ENCODE results near the gene CST7.
"Not testable (repeated sequence)": the region's sequence is repeated elsewhere in the genome, so short reads cannot be mapped to it uniquely, and the experiment has no call there.

Gene CST7

DNA sequence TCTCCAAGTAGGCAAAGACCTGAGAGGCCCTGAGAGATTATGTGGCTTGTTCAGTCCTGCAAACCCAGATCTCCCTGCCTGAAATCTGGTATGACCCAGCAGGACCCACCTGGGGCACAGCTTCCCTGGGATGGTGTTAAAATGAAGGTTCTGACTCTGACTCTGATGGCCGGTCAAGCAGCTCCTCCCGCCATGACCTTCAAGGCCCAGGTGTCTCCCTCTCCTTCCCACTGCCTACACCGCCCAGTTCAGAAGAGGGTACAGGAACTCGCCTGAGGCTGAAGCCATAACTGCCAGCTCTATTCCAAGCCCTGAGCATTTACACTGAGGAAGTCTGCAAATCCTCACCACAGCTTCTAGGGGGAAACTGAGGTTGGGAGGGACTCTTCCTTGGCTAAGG, 5.9 kb upstream of the CST7 start:
- no peak for DNase-seq
- H3K36me3 ChIP-seq (replicated peaks) = no peaks in the 10 kb centered on the region
- no peak overlapping the region for H3K4me3 ChIP-seq (ENCODE audit: low read depth, low read length)
- H3K27me3 ChIP-seq (replicated peaks) = no peaks in the 10 kb centered on the region
- in situ Hi-C loops (cut with HindIII; ENCODE audit: low pct_ligation_motif_present, low sequenced_read_pairs) = no loop called here
- TF ChIP-seq, protein P1, sequence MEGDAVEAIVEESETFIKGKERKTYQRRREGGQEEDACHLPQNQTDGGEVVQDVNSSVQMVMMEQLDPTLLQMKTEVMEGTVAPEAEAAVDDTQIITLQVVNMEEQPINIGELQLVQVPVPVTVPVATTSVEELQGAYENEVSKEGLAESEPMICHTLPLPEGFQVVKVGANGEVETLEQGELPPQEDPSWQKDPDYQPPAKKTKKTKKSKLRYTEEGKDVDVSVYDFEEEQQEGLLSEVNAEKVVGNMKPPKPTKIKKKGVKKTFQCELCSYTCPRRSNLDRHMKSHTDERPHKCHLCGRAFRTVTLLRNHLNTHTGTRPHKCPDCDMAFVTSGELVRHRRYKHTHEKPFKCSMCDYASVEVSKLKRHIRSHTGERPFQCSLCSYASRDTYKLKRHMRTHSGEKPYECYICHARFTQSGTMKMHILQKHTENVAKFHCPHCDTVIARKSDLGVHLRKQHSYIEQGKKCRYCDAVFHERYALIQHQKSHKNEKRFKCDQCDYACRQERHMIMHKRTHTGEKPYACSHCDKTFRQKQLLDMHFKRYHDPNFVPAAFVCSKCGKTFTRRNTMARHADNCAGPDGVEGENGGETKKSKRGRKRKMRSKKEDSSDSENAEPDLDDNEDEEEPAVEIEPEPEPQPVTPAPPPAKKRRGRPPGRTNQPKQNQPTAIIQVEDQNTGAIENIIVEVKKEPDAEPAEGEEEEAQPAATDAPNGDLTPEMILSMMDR (IDR thresholded peaks at IDR 0.05; ENCODE audit: low read depth, low read length, missing control alignments) = no peak
- no peak overlapping the region for H3K27ac ChIP-seq

DNA sequence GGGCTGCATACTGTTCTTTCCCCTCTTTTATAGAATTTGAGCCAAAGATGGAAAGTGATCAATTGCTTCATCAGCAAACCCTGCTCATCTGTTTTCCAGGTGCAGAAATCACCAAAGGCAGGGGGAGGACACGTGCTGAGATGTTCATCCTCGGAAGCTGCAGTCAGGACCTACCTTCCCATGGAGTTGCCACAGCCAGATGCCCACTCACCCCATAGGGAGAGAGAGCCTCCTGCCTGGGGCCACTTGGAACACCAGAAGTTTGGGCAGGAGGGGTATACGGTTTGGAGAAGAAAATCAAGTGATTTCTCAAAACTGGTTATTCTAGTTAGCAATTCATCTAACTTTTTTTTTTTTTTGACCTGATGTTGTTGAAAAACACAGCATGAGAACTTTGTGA, 5.3 kb upstream of the CST7 start:
- Histone ChIP-seq H3K36me3 (replicated peaks) (no peaks in the 10 kb centered on the region), H3K27me3 (replicated peaks) (no peaks in the 10 kb centered on the region), H3K27ac (no peak overlapping the region), H3K4me3 (ENCODE audit: low read depth, low read length) (no peak overlapping the region)
- DNase-seq = no peak
- TF ChIP-seq, protein P1 (IDR thresholded peaks at IDR 0.05; ENCODE audit: low read depth, low read length, missing control alignments) = no peak
- in situ Hi-C loops (cut with HindIII; ENCODE audit: low pct_ligation_motif_present, low sequenced_read_pairs) = no loop called here

DNA sequence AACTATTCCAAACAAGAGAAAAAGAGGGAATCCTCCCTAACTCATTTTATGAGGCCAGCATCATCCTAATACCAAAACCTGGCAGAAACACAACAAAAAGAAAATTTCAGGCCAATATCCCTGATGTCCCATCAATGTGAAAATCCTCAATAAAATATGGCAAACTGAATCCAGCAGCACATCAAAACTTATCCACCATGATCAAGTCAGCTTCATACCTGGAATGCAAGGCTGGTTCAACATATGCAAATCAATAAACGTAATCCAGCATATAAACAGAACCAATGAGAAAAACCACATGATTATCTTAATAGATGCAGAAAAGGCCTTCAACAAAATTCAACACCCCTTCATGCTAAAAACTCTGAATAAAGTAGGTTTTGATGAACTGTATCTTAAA, 2.7 kb upstream of the CST7 start:
- DNase-seq; in situ Hi-C loops (cut with HindIII; ENCODE audit: low pct_ligation_motif_present, low sequenced_read_pairs); H3K27me3 ChIP-seq (replicated peaks); H3K4me3 ChIP-seq (ENCODE audit: low read depth, low read length); H3K36me3 ChIP-seq (replicated peaks); H3K27ac ChIP-seq: not testable (repeated sequence)

DNA sequence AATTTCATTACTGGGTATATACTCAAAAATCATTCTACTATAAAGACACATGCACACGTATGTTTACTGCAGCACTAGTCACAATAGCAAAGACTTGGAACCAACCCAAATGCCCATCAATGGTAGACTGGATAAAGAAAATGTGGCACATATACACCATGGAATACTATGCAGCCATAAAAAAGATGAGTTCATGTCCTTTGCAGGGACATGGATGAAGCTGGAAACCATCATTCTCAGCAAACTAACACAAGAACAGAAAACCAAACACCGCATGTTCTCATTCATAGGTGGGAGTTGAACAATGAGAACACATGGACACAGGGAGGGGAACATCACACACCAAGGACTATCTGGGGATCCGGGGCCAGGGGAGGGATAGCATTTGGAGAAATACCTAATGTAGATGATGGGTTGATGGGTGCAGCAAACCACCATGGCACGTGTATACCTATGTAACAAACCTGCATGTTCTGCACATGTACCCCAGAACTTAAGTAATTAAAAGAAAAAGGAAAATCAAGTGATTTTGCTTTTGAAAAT, 602 bp upstream of the CST7 start:
- H3K27ac ChIP-seq; H3K27me3 ChIP-seq (replicated peaks); H3K4me3 ChIP-seq (ENCODE audit: low read depth, low read length); H3K36me3 ChIP-seq (replicated peaks); in situ Hi-C loops (cut with HindIII; ENCODE audit: low pct_ligation_motif_present, low sequenced_read_pairs); DNase-seq: not testable (repeated sequence)

DNA sequence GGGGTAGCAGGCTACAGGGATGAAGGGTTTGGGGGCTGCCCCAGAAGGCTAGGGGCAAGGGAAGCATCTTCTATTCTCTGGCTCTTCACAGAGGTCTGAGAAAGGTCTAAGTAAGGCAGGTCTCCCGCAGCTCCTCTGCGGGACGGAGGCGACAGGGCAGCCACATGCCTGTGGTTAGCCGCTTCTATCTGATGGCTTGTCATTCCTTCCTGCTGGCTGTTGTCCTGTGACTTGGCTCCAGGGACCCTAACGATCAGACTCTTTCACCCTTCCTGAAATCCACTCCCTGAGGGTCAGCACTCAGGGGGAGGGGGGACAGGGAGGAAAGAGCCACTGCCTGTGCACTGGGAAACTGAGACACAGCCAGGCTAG, 673 bp downstream of the CST7 start:
- no peak overlapping the region for H3K4me3 ChIP-seq (ENCODE audit: low read depth, low read length)
- no peaks in the 10 kb centered on the region for H3K36me3 ChIP-seq (replicated peaks)
- no peak overlapping the region for H3K27ac ChIP-seq
- no peak for DNase-seq
- TF ChIP-seq, protein P1 (IDR thresholded peaks at IDR 0.05; ENCODE audit: low read depth, low read length, missing control alignments) = no peak
- H3K27me3 ChIP-seq (replicated peaks) = no peaks in the 10 kb centered on the region
- in situ Hi-C loops (cut with HindIII; ENCODE audit: low pct_ligation_motif_present, low sequenced_read_pairs) = no loop called here

DNA sequence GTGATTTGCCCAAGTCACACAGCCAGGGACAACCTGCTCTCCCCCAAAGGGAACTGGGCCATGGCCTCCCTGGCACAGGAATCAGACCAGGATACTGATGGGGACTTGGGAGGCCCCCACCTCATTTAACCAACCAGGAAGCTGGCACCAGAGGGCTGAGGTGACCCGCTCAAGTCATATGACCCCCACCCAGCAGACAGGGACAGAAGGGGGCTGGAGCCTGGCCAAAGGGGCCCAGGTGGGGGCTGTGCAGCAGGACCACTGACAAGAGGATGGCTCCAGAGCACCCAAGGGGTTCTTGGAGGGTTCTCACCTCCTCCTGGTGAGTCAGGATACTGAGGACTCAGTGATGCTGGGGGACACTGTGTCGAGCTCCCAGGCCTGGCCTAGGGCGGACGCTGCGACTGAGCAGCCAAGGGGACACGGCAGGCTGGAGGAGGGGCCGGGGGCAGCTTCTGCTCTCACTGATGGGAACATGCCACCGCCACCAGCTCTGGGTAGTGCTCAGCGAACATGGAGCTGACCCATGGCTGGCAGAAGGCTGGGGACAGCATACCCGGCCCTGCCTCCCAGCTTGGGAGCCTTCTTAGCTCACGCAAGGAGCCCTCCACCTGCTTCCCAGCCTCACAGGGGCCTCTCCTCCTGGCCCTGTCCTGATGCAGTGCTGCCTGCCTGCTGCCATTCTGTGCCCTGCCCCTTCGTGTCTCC, 1.2 kb downstream of the CST7 start:
- TF ChIP-seq, protein P1 (IDR thresholded peaks at IDR 0.05; ENCODE audit: low read depth, low read length, missing control alignments) = no peak
- Histone ChIP-seq H3K4me3 (ENCODE audit: low read depth, low read length) (no peak overlapping the region), H3K36me3 (replicated peaks) (no peaks in the 10 kb centered on the region), H3K27me3 (replicated peaks) (no peaks in the 10 kb centered on the region), H3K27ac (no peak overlapping the region)
- DNase-seq = no peak
- in situ Hi-C loops (cut with HindIII; ENCODE audit: low pct_ligation_motif_present, low sequenced_read_pairs) = no loop called here

Data from brain microvascular endothelial cell (primary cell).